IMR-90 (cell line): ENCODE results near the gene NFKBIE. TPM values are rescaled to one million over a fixed set of nuclear protein-coding genes. Genes with fewer than 3 reads are reported as not detected.

Experiments
- ATAC-seq: fragments of 200-7000 bp; cut with Tn5 transposase; 2 replicates; pipeline ENCODE4 v1.9.1; 2020; ENCODE audit warnings: low read depth, mild to moderate bottlenecking, moderate library complexity
- BruUV-seq: library from RNA; stranded (reverse); fragments of 400-500 nt; replicated peaks from 2 replicates; lab custom pipeline; 2021; lab: Mats Ljungman, UMichigan
- CTCF ChIA-PET: fragments of 300-600 bp; formaldehyde crosslinking; extraction: SDS; loops from one replicate; lab custom pipeline; 2021; ENCODE audit warnings: antibody characterized with exemption; lab: Yijun Ruan, JAX
- POLR2A ChIA-PET: fragments of 300-600 bp; sonication (Branson Sonifier 250); formaldehyde crosslinking; loops from one replicate; lab custom pipeline; 2022; ENCODE audit warnings: antibody characterized with exemption; ENCODE audit not compliant: unreplicated experiment; lab: Charles Lee
- DNase-seq: peaks from one replicate; pipeline ENCODE4 v3.0.0; 2013
- H2AFZ ChIP-seq: replicated peaks from 2 replicates; pipeline ENCODE3; 2013; ENCODE audit warnings: low read length, mild to moderate bottlenecking; ENCODE audit not compliant: poor library complexity
- H2AK5ac ChIP-seq: 2 replicates; pipeline ENCODE4 v1.6.1; 2013; ENCODE audit warnings: low read depth, low read length, inconsistent platforms
- H2AK9ac ChIP-seq: replicated peaks from 2 replicates; pipeline ENCODE3; 2013; ENCODE audit warnings: mild to moderate bottlenecking, low read depth, low read length, moderate library complexity; ENCODE audit not compliant: poor library complexity
- H2BK120ac ChIP-seq: 2 replicates; pipeline ENCODE4 v1.6.1; 2013; ENCODE audit warnings: low read depth, low read length, inconsistent platforms
- H2BK15ac ChIP-seq: 3 replicates; pipeline ENCODE4 v1.6.1; 2013; ENCODE audit warnings: low read depth, low read length, inconsistent platforms
- H2BK20ac ChIP-seq: 2 replicates; pipeline ENCODE4 v1.6.1; 2013; ENCODE audit warnings: low read depth, mild to moderate bottlenecking, inconsistent platforms, low read length, moderate library complexity
- H2BK5ac ChIP-seq: 2 replicates; pipeline ENCODE4 v1.6.1; 2013; ENCODE audit warnings: mild to moderate bottlenecking, low read depth, low read length, inconsistent platforms; ENCODE audit not compliant: poor library complexity, severe bottlenecking
- H3K14ac ChIP-seq: replicated peaks from 2 replicates; pipeline ENCODE4 v1.6.1; 2013; ENCODE audit warnings: low read depth, low read length, inconsistent platforms
- H3K18ac ChIP-seq: 2 replicates; pipeline ENCODE4 v1.6.1; 2013; ENCODE audit warnings: low read depth, low read length, control low read depth
- H3K23ac ChIP-seq: 2 replicates; pipeline ENCODE4 v1.6.1; 2013; ENCODE audit warnings: low read depth, low read length, inconsistent platforms
- H3K27ac ChIP-seq: 2 replicates; pipeline ENCODE4 v1.5.1; 2013; ENCODE audit warnings: mild to moderate bottlenecking, control low read depth, low read length; ENCODE audit not compliant: insufficient read depth
- H3K27me3 ChIP-seq: 2 replicates; pipeline ENCODE4 v1.6.1; 2013; ENCODE audit warnings: low read length; ENCODE audit not compliant: control insufficient read depth, insufficient read depth
- H3K36me3 ChIP-seq: 2 replicates; pipeline ENCODE4 v1.6.1; 2013; ENCODE audit warnings: low read length, mixed read lengths; ENCODE audit not compliant: control insufficient read depth, insufficient read depth
- H3K4ac ChIP-seq: 2 replicates; pipeline ENCODE4 v1.6.1; 2013; ENCODE audit warnings: low read depth, low read length, inconsistent platforms
- H3K4me1 ChIP-seq: 2 replicates; pipeline ENCODE4 v1.6.1; 2013; ENCODE audit warnings: low read length, mixed read lengths; ENCODE audit not compliant: control insufficient read depth, insufficient read depth
- H3K4me2 ChIP-seq: 2 replicates; pipeline ENCODE4 v1.6.1; 2013; ENCODE audit warnings: low read depth, mild to moderate bottlenecking, control low read depth, low read length, moderate library complexity
- H3K4me3 ChIP-seq: 2 replicates; pipeline ENCODE4 v1.5.1; 2013; ENCODE audit warnings: low read depth, mild to moderate bottlenecking, control low read depth, low read length, moderate library complexity; ENCODE audit not compliant: insufficient read depth
- H3K56ac ChIP-seq: 2 replicates; pipeline ENCODE4 v1.6.1; 2013; ENCODE audit warnings: low read length, inconsistent platforms; ENCODE audit not compliant: insufficient read depth; ENCODE audit errors: extremely low read depth
- H3K79me1 ChIP-seq, 2 experiments: 2 replicates each; pipeline ENCODE4 v1.6.1; 2013; ENCODE audit warnings: low read length in 2 of 2, inconsistent platforms in 1 of 2, low read depth in 1 of 2
- H3K9ac ChIP-seq: 2 replicates; pipeline ENCODE4 v1.6.1; 2013; ENCODE audit warnings: low read depth, low read length, control low read depth
- H3K9me1 ChIP-seq: 2 replicates; pipeline ENCODE4 v1.6.1; 2013; ENCODE audit warnings: low read length, inconsistent platforms; ENCODE audit not compliant: insufficient read depth
- H3K9me3 ChIP-seq: 2 replicates; pipeline ENCODE4 v1.6.1; 2013; ENCODE audit warnings: low read length; ENCODE audit not compliant: control insufficient read depth, insufficient read depth
- H4K20me1 ChIP-seq: 2 replicates; pipeline ENCODE4 v1.6.1; 2013; ENCODE audit warnings: low read length, inconsistent platforms; ENCODE audit not compliant: insufficient read depth
- H4K5ac ChIP-seq: 2 replicates; pipeline ENCODE4 v1.6.1; 2013; ENCODE audit warnings: mild to moderate bottlenecking, low read depth, low read length, control low read depth
- H4K8ac ChIP-seq, 2 experiments: 2 replicates each; pipeline ENCODE4 v1.6.1; 2013; ENCODE audit warnings: low read depth in 2 of 2, low read length in 2 of 2, control low read depth in 1 of 2, inconsistent platforms in 1 of 2
- H4K91ac ChIP-seq: 2 replicates; pipeline ENCODE4 v1.6.1; 2013; ENCODE audit warnings: low read depth, low read length, inconsistent platforms; ENCODE audit not compliant: insufficient read depth
- CHD1 ChIP-seq: IDR thresholded peaks from 2 replicates; pipeline ENCODE4 v1.6.1; 2012; ENCODE audit warnings: low read depth, low read length, improper control_type of control experiment
- RAD21 ChIP-seq: IDR thresholded peaks from 2 replicates; pipeline ENCODE4 v1.6.1; 2012; ENCODE audit warnings: low read length, improper control_type of control experiment
- RFX5 ChIP-seq: IDR thresholded peaks from 2 replicates; pipeline ENCODE4 v1.8.0; 2012; ENCODE audit warnings: low read depth, mild to moderate bottlenecking, low read length, moderate library complexity
- SMC3 ChIP-seq: fragments of 150-350 bp; IDR thresholded peaks from 2 replicates; pipeline ENCODE4 v1.6.1; 2016; ENCODE audit warnings: low read depth, mild to moderate bottlenecking, antibody characterized with exemption, low read length, moderate library complexity
- WGBS, 2 experiments: methylation state at CpG; one replicate each; pipeline versions ENCODE4 v1.1.5 to v1.1.7; 2013; ENCODE audit warnings: missing lambda C conversion rate in 2 of 2; ENCODE audit not compliant: insufficient read length in 1 of 2; ENCODE audit errors: extremely low coverage in 2 of 2; 5-methylcytosine and 5-hydroxymethylcytosine counted together
- dilution Hi-C: fragments of 300-500 bp; cut with HindIII; formaldehyde crosslinking; loops from one replicate; pipeline ENCODE4 v1.14.3; 2018; ENCODE audit warnings: low sequenced_read_pairs; ENCODE audit not compliant: unreplicated experiment
- in situ Hi-C: fragments of 300-500 bp; cut with MboI; formaldehyde crosslinking; loops from 3 replicates; pipeline ENCODE4 v1.14.3; 2019; ENCODE audit warnings: low sequenced_read_pairs, inconsistent platforms, mixed read lengths
- intact Hi-C: fragments of 100-400 bp; cut with micrococcal nuclease; formaldehyde crosslinking; loops from 2 replicates; pipeline ENCODE4 v1.10.0; 2022
- polyA plus RNA-seq, 3 experiments: library from polyadenylated mRNA; depleted of rRNA; stranded (reverse); fragments of >200 nt; gene quantifications; 2 replicates each; pipeline ENCODE4 v1.2.3, GENCODE V29; 2012; ENCODE audit warnings: low replicate concordance in 1 of 3
- total RNA-seq: library from RNA; depleted of rRNA; stranded (reverse); fragments of >200 nt; gene quantifications from 2 replicates; pipeline ENCODE4 v1.2.3, GENCODE V29; 2012

Gene NFKBIE
- total and polyA plus RNA-seq, 2 of the 4 experiments (the other 2 are of a cell fraction) = 7.9 to 13.0 TPM

DNA sequence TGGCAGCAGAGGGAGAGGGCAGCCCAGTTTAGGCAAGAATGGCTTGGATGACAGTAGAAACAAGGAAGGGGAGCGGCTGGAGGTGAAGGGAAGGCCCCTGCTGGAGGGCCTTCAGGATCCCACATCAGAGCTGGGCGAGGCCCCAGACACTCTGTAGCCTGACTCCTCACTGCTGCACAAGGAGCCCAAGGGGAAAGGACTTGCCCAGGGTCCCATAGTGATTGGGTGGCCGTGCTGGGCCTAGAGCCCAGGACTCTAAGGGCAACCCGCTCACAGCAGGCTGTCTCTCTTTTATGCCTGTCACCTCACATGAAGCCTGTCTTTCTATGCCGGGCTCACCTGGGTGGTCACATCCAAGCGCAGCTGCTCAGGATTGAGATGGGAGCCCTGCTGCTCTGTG, 38.5 kb upstream of the NFKBIE start:
- TF ChIP-seq RFX5 (no peak), SMC3 (no peak), CHD1 (no peak), RAD21 (no peak)
- no peak overlapping the region for H3K18ac ChIP-seq
- DNase-seq (no peak), ATAC-seq (no peak)
- H2AK5ac ChIP-seq = no peak overlapping the region
- H3K9me1 ChIP-seq = no peaks in the 10 kb centered on the region
- H3K9me3 ChIP-seq = no peaks in the 10 kb centered on the region
- no peak overlapping the region for H4K8ac ChIP-seq
- WGBS, 2 experiments = 100% methylated on average over 4 of the region's 6 CpGs; no CpG with 5 or more reads in 1 of the 2 experiments
- H3K27ac ChIP-seq = no peak overlapping the region
- H3K14ac ChIP-seq = no peak overlapping the region
- H3K56ac ChIP-seq = no peak overlapping the region
- no peak overlapping the region for H3K4me2 ChIP-seq
- dilution Hi-C loops (no loop called here), in situ Hi-C loops (no loop called here), intact Hi-C loops (loop anchor here (1.0 kb wide), 1 partner anchor 36 kb away; no protein-coding TSS in a partner anchor)
- no peak overlapping the region for H4K5ac ChIP-seq
- no peak overlapping the region for H3K4me3 ChIP-seq
- H3K27me3 ChIP-seq = no peaks in the 10 kb centered on the region
- no peak overlapping the region for H3K9ac ChIP-seq
- H2AFZ ChIP-seq = no peak overlapping the region
- no peak overlapping the region for H3K23ac ChIP-seq
- H2BK20ac ChIP-seq = no peak overlapping the region
- no peak overlapping the region for H3K4ac ChIP-seq
- H3K4me1 ChIP-seq = no peaks in the 10 kb centered on the region
- H2BK5ac ChIP-seq = no peak overlapping the region
- BruUV-seq = no TSS peak
- H2BK15ac ChIP-seq = no peak overlapping the region
- no peak overlapping the region for H2BK120ac ChIP-seq
- 0 out of 4 replicates have a peak, but pooled peaks cover 0 to 2% of the 10 kb centered on the region in 2 experiments for H3K79me1 ChIP-seq
- H4K20me1 ChIP-seq = no peaks in the 10 kb centered on the region
- no peak overlapping the region for H2AK9ac ChIP-seq
- H4K91ac ChIP-seq = no peak overlapping the region
- ChIA-PET POLR2A (no interaction called here), CTCF (no interaction called here)
- peaks cover 68% of the 10 kb centered on the region for H3K36me3 ChIP-seq
